Stimulated activated CD4-positive, alpha-beta T cell treated with anti-CD3 and anti-CD28 coated beads, Interleukin-15, amount 100 ng/mL, for 24 hours (primary cell): ENCODE results near the gene TRA2B.
A peak's percentile ranks its signal among the peaks of the same experiment; 100 is the strongest.

Experiments used
- DNase-seq: peaks from one replicate; pipeline ENCODE4 v3.0.0-alpha.2; 2020

Gene TRA2B

DNA sequence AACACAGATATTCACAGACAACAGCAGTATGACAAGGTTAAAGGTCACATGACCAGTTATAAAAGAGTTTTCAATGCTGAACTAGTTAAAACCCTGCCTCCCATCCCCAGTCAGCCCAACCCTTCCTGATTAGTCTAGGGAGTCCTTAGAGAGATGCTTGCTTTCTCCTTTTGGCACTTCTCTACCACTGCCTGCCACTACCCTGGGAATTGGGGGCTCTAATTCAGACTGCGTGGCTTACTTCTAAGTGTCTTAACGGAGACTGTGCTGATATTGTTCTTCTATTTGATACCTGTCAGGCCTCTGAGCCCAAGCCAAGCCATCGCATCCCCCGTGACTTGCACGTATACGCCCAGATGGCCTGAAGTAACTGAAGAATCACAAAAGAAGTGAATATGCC, 11.7 kb upstream of the TRA2B start:
- DNase-seq: no peak

DNA sequence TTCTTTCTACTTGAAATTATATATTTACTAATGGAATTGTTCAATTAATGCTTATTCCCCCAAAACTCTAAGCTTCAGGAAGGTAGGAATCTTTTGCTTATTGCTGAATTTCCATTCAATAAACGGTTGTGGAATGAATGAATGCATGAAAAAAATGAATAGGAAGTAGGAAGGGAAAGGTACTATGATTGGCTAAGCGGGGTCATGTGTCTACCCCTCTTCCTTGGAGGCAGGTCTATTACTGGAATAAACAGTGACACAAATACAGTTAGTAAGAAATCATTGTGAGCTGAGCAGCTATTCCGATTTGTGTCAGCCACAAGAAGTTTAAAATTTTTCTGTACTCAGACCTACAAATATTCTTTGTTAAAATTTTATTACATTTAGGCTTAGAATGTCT, 10.5 kb upstream of the TRA2B start:
- no peak for DNase-seq

DNA sequence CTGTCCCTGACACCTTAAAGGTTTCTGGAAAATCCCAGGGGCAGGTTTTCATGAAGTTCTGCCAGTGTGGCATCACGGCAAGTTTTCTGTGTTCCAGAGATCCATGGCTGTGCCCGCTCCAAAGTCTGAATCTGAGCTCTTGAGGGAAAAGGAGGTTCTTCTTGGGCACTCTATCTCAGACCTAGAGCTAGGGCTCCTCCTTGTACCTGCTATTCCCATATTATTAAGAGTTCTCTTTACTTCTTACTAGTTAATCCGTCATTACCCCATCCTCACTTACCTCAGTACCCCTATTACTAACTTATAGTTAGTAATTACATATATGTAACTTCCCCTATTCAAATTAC, 5.9 kb upstream of the TRA2B start:
- no peak for DNase-seq

DNA sequence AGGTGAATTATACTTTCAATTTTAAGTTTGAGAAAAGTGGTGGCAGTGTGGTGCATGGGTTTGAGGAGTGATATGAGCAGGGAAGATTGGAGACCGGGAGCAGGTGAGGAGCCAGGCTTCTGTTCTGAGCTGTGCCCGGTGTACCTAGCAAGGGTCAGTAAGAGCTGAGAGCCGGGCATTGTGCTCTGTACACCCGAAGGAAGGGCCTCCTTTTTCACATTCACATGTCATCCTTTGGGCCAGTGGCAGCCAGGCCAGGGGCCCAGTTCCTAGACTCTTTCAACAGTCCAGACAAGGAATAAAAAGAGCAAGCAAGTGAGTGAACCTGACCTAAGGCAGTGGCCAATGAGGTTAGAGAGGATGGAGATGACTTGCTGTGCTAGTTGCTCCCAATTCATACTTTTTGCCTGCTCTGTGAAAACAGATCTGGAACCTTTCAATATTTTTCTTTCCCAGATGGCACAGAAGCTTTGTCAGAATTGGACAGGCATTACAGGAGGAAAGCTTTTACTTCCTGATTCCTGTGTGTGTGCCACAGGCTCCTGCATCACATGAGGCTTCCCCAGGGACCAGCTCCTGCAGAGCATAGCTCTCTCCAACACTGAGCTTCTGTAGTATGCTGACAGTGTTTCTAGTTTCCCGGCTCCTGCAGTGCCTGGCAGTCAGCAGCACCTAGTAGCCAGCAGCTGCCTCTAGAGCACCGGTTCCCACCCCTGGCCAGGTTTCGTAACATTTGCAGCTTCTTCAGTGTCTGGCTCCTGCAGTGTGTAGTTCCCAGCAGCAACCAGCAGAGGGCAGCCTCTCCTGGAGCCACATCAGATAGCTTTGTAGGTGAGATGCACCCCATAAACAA, 5.3 kb upstream of the TRA2B start:
- peak; percentile 88 for DNase-seq

DNA sequence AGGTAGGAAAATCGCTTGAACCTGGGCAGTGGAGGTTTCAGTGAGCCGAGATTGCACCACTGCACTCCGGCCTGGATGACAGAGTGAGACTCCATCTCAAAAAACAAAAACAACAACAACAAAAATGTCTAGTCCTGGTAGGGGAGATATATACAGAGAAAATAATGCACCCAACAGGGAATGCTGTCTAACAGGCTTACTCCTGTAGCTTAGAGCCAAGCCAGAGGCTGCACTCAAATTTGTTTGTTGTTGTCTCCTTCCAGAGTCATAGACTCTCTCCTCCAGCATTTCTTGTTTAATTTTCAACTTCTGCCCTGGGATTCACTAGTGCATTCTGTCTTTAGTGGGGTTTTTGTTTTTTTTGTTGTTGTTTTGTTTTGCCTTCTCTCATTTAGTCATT, 4.6 kb upstream of the TRA2B start:
- DNase-seq: no peak

DNA sequence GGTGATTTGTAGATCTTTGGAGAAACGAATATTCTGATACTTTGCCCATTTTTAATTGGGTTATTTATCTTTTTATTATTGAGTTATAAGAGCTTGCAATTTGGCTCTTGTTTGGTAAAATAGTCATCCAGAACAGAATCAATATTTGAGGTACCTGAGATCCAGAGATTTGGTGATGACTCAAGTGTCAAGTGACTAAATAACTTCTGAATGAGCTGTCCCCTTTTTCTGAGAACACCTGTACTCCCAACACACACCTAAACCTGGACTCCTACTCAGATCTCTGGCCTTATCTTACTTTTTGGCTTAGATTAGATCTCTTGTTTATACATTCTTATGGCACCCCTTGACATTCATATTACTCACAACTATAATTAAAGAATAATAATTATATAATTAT, 3.1 kb upstream of the TRA2B start:
- DNase-seq: no peak

DNA sequence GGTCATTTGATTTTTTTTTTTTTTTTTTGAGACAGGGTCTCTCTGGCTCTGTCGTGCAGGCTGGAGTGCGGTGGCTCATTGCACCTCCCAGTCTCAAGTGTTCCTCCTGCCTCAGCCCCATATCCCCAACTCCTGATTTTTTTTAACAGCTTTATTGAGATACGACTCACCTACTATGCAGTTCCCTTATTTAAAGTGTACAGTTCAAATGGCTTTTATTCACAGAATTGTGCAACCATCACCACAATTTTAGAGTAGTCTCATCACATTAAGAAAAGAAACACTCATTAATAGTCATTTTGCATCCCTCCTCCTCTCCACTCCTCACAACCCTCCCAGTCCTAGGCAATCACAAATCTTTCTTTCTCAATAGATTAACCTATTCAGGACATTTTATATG, 1.9 kb upstream of the TRA2B start:
- no peak for DNase-seq

DNA sequence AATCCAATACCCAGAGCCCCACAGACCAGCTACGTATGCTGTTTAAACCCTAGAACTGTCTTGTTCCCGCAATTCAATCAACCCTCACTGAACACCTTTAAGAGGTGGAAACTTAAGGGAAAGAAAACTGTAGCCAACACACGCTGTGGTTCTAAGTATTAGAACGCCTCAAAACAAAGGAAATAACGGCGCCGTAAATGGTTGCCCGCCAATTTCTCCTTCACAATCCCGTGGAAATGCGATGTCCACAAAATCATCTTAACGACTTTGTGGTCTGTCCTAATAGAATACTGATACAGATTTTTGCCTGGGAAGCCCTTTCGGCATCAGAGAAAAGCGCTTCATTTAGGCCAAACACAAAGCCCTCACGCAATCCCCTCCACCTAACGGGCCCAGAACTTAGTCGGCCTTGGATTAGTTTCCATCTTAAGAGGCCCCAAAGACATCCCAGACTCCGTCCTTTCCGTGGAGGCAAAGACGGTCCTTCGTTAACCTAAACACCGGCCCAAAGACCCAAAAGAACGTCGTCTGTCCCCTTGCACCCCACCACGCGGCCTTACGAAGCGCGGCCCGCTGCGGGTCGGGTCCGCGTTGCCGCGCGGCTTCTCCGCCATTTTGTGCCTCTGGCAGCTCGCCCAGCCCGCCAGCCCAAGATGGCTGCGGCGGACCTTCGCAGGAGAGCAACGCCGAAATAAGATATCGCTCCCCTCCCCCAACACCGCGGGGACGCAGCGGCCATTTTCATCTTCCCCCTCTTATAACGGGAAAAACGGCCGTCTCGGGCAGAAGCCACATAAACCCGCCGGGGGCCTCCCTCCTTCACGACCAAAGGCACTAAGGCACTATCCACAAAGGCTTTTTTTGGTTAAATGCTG, 763 bp downstream of the TRA2B start:
- DNase-seq: peak; percentile 92

DNA sequence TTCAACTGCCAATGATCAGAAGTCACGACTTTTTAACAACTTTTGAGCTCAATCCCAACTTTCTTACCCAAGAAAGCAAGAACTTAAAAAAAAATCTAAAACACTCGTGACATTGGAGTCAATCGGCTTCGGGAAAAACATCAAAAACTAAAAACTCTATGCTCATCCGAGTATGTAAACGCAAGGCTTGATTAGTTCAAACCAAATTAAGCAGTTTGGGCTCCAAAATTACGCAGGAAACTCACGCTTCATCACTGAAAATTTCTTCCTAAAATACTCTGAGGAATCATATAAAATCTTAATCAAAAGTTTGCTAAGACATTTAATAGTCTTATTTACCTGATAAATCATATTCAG, 1.6 kb downstream of the TRA2B start:
- DNase-seq: no peak

DNA sequence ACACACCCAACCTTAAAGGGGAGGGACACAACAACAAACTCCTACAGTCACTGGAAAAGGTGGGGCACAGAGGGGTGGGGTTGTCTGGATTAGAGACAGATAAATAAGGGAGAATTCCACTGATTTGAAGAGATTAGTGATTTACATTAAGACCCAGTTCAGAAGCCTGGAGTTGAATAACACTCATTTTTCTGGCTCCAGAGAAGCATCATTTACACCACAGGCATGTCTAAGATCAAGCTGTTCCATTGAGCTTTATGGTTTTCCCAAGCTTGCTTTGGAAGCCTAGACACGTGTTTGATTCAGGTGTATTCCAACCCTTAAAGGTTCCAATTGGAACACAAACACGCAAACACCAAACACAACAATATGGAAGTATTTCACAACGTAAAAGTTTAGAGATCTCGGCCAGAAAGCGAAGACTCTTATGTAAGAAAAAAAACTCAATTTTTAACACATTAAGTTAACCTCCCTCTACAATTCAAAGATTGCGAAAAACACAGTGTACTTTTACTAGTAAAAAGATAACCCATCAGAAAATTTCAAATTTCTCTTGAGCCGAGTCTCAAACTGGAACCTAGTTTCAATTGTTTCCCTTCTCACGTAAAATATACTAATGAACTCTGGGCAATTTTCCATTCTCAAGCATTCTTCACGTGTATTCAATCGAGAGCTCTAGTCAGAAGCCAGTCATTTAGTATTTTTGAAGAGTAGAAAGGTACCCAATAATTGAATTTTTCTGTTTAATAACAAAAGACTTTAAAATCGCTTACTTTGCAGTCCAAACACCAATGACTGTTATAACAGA, 2.1 kb downstream of the TRA2B start:
- DNase-seq: peak; percentile 29

DNA sequence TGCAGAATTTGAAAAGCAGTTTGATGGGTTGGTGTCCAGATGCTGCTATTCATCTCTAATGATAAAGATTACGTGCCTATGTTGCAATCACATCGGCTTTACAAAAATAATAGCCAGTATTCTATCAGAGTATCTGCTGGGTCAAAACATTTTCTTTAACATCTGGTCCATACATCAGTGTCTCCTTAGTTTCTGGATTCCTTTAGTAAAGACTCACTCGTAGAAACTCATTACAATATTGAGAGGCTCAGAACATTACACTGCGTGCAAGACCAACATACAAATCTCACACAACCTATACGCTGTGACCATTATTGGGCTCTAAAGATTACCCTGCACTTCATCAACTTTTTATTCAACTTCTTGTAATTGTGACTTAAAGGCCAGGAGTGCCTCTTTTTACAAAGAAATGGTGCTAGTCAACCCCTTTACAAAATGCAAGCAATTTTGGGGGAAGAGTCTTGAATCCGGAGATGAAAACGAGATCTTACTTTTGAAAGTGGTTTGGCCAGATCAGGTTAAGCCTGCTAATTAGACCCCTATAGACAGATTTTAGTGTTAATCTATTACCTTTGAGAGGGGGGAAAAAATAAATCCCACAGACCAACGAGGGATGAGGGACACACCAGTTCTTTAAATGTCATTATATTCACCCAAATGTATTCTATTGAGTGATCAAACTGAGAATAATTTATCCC, 2.9 kb downstream of the TRA2B start:
- DNase-seq: no peak

DNA sequence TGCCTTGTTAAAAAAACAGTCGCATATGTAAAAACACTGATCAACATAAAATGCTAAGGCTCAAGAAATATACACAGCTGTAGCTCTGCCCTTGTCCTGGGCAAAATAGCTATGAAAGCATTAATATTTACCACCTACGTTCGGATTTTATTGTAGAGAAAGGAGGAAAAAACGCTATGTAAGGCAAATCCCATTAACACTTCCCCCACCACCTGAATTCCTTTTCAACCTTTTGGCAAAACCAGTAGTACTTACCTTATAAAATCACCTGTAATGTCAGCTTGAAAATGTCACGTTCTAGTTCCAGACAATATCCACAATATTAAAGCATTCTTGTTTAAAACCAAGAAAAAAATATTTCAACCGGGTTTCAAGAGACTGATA, 3.6 kb downstream of the TRA2B start:
- no peak for DNase-seq

DNA sequence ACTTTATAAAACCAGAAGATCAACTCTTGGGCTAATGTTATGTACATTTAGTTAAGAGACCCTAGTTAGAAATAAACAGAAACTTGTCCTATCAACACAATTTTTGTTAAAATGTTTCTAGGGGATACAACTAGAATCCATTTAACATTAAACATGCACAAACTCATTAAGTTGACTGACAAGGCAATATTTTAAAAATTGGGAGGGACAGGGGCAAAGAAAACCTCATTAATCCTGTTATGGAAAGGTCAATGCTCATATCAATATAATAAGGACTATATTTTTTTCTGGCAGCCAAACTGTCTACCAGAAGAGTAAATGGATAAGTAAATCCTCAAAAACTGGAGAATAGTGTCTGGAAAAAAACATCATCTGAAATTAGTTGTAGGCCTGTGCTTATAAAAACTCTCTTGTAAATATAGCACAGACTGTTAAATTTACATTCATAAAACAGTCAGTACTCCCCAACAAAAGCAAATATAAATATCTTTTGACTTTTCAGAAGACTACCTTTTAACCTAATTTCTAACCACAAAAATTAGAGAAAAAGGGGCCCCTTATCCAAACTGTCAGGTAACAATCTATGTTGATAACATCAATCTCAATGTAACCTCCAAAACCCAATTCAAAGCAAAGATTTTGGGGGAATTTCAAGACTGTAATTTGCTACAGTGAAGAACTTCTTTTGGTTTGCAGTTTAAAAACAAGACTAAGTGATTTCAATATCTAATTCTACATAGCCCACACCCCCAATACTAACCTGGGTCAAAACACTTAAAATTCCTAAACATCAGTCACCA, 4.2 kb downstream of the TRA2B start:
- no peak for DNase-seq

DNA sequence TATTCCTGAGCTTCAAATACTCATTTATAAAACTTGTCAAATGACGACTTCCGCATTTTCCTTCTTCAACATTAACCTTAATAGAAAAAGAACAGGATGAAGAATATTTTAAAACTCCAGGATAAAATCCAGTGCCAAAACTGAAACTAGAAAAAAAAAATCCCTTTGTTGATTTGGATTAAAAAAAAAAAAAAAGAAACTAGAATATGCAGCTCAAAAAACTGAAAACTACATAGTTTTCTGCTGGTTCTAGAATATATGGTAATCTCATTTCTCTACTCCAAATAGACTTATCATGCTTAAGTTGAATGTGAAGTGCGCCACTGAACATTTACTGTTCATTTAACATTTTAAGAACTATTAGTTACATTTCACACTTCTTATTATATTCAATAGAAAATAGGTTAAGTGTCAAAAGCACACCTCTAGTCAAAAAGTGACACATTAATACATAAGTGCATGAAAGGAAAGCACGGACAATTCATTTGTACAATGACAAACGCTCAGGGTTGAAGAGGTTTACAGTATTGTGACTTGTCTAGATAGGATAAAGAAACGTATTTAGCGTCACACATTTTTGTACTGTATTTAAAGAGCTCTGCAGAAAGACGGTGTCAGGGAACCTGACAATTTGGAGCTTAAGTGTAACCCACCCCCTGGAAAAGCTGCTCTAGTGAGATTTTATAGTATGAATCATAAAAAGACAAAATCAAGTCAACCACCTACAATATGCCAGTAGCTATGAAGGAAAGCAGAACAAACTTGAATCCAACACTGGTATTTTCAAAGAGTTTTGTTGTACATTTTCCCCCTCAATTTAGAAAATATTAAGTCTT, 5.8 kb downstream of the TRA2B start:
- DNase-seq: no peak

DNA sequence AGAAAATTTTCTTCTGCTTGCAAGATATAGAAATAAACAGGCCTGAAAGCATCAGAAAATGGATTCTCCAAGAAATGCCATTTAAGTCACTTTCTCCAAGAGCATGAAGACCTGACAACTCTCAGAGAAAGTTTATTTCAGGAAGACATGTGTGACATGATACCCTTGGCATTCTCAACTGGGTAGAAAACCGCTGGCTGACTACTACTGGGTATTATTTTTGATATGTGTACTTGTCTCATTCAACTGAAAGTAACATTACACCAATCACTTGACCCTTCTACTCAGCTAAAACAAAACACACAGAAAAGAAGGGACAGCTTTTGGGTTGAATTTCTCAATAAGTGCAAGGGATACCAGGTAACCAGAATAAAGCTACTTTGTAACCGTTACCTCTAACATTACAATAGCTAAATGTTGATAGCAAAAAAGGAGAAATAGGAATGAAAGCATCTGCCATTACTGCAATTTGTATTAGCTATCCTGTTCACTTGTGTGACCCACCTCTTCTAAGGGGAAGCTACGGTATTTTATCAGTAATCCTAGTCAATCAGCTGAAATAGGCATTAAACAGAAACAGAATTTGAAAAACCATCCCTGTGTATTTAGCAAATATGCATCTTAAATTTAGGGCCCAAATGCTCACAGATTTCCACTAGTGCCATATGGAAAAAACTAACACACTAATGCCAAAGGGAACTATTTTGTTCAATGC, 7.3 kb downstream of the TRA2B start:
- no peak for DNase-seq

DNA sequence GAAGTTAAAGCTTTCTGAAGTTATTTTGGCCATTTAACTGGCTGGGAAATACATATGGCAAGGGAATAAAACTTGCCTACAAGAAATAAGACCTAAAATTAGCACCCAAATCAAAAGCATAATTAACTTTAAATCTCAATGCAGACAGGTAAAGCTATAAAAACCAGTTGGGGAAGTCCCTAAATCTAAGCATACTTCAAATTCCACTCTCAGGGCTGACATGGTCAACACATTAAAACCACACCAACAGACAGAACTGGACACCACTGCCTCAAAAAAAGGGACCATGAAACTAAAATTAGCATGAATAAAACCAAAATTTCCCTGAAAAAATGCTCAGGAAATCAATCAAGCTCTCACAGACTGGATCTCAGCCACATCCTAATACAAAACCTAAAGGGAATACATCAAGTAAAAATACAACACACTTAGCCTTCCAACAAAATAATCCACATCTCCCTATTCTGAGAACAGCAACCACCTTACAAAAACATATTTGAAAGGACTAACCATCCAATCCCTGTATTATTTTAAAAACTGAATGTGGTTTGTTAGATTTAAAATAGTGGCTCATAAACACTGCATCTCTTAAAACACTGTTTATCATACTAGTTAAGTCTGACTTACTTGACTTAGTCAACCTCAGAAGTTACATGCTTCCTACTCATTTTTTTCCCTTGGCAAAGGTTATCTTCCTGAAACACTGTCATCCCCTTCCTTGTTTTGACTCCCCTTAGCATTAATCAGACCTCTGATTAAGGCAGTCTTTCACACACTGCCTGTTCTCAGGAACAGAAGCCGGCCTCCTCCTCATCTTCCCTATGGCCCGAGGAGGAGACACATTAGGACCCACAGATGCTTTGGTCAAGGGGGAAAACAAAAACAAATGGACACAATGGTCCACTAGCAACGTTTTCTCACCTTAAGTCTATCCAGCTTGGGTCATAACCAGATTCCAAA, 8.3 kb downstream of the TRA2B start:
- no peak for DNase-seq

DNA sequence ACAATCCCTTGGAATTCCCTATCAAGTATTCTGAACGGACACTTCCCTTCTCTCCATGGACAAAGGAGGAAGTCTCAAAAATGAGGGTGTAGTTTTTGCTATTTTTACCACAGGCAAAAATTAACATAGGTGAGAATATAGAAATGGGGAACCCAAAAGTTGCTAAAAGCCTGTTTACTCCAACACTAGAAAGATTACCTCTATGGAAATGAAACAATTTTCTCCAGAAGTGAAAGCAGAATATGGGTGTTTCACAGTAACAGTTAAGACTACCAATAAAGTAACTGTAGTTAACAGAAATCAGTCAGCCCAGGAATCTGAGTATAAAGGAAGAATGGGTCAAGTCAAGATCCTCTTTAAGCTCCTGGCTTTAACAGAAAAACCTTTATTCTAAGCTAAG, 9.3 kb downstream of the TRA2B start:
- DNase-seq: no peak

DNA sequence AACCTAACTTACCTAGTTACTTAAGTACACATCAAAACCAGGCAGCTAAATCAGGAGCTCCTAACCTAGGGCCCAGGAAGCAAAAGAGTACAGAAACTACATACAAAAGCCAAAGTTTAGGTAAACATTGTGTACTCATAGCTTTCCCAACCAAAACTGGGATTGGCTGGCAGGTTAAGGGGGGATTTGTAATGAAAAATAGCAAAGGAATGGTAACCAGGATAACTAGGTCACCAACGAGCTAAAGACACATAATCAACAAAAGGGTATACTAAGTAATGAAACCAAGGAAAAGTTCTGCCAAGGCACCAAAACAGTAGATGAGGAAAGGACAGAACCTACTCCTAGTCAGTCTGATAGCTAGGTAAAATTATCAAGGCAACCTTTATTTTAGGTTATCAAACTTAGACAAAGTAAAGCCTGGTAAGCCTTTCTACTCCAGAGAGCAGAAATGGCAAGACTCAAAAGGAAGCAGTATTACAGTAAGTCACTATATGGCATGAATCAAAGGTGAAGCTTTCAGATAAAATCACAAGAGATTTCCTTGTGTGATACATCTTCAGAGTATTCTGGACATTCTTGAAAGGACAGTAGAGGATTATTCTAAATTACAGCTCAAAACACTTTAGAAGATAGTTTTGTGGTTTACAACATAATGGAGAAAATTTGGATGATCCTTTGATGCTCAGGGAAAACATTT, 10.2 kb downstream of the TRA2B start:
- DNase-seq: no peak

DNA sequence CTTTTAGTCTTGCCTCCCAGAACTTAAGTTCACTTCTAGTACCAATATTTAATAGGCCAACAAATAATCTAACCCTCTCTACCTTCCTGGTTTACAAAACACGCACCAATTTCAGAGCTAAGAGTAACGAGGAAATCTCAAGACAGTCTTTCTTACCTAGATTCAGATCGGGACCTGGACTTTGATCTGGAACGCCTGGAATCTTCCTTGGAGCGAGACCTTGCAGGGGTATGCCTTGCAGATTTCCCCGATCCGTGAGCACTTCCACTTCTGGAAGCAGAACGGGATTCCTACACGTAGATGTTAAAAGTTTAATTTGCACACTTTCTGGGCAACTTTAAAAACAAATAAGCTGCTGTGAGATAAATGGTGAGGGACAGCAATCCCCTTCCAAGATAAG, 11.4 kb downstream of the TRA2B start:
- DNase-seq: no peak
